Hepatocyte (in vitro differentiated cells): ENCODE measurements around the gene TOX3.

Experiments
- CTCF ChIP-seq: fragments of 200-600 bp; sonication (generic); IDR thresholded peaks from 2 replicates; pipeline ENCODE4 v1.5.1; 2016; ENCODE audit warnings: antibody characterized with exemption, mild to moderate bottlenecking; ENCODE audit not compliant: poor library complexity
- EZH2 ChIP-seq: fragments of 200-600 bp; sonication (generic); IDR thresholded peaks from 2 replicates; pipeline ENCODE4 v1.6.1; 2016; ENCODE audit warnings: antibody characterized with exemption, mild to moderate bottlenecking, borderline replicate concordance
- EZH2phosphoT487 ChIP-seq: fragments of 200-600 bp; sonication (generic); IDR thresholded peaks from one replicate; pipeline ENCODE4 v1.6.1; 2018; ENCODE audit warnings: antibody characterized with exemption, mild to moderate bottlenecking, low read depth, moderate library complexity; ENCODE audit not compliant: unreplicated experiment, severe bottlenecking

DNA sequence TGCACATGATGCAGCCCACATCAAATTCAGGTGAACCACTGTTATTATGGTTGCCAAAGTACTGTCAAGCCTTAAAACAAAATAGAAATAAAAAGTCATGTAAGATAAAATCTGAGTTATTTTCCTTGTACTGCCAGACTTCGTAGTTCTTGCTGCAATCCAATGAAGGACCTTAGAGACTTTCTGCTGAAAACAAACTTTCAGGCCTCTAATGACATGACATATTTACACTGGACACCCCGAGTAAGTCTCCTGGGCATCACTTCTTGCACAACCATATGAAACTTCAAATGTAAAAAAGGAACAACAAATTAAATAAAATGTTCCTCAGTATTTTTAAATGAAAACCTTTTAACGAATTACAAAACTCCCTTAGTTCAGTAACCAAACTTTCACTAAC lies 66.7 kb downstream of the TOX3 start:
- no peak for TF ChIP-seq CTCF
- TF ChIP-seq EZH2 = no peak
- no peak for TF ChIP-seq EZH2phosphoT487
